DMS 273 (cell line): ENCODE results near the gene SLC43A3.
"Not testable (repeated sequence)": the region's sequence is repeated elsewhere in the genome, so short reads cannot be mapped to it uniquely, and the experiment has no call there.

Source experiments
- DNase-seq: peaks from one replicate; lab custom pipeline; 2025; ENCODE audit not compliant: unreplicated experiment; lab: John Stamatoyannopoulos, UW

Gene SLC43A3

DNA sequence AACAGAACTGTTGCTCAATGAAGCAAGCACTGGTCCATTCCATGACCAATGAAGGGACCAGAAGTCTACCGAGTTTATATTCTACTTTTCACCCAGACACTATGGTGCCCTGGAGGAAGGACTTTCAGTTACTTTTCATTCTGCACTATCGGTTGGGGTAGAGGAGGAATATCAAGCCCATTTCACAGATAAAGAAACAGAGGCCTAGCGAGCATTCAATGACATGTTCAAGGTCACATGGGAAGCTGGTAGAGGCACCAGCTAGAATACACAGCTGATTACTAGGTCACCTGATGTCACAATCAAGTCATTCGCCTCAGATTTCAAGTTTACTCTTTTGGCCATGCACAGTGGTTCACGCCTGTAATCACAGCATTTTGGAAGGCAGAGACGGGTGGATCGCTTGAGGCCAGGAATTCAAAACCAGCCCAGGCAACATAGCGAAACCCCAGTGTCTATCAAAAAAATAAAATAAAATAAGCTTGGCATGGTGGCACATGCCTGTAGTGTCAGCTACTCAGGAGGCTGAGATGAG, 18.9 kb downstream of the SLC43A3 start:
- no peak for DNase-seq

DNA sequence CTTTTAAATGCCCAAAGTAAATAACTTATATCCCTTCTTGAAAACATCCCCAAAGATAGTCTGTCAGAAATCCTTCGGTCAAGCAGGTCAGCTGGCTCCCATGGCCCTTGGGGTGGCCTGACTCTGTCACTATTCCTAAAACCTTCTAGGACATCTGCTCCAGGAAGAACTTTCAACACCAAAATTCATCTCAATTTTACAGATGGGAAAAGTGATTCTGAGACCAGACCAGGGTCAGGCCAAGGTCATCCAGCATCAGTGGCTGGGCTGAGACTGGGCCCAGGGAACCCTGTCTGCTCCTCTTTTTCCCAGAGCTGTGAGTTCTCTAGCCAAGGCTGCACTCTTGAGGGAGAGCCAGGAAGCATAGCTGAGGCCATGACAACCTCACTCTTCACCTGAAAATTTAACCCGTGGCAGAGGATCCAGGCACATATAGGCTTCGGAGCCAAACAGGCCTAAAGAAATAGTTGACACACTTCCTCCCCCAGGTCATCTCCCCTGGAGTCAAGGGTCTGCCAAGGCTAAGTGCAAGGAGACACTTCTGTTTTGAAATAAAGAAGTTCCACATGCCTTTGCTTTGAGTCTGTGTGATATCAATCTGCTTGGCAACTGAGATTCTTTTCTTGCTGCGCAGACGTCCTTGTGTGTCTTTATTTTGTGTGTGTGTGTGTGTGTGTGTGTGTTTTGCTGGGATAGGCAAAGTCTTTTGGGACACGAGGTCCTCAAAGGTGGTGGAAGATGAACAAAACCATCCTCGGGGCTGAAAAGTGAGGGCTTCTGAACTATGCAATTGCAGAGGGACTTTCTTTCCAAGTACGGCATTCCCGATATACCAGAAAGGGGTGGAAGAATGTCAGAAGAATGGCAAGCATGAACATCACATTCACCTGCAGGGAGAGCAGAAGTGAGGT, 19.7 kb downstream of the SLC43A3 start:
- no peak for DNase-seq

DNA sequence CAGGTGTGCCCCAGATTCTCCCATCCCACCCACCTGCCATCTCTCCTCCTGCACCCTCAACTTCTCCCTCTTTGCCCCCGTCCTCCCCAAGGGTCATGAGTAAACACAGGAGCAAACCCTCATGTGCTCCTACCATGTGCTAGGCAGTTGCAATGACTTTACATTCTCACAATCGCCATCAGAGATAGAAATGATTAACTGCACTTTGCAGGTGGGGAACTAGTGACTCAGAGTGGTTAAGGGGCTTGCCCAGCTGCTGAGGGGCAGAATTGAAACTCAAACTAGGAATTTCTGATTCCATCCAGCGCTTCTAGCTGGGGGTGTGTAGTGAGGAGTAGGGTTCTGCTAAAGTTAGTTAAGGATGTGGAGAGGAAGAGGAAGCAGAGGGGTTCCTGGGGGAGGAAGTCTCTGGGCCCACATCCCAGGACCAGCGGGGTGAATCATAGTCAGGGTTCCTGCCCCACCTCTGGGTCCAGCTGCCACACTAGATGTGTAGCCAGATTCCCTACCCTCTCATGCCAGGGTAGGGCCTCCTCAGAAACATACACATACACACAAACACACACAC, 20.5 kb downstream of the SLC43A3 start:
- DNase-seq, result no peak

DNA sequence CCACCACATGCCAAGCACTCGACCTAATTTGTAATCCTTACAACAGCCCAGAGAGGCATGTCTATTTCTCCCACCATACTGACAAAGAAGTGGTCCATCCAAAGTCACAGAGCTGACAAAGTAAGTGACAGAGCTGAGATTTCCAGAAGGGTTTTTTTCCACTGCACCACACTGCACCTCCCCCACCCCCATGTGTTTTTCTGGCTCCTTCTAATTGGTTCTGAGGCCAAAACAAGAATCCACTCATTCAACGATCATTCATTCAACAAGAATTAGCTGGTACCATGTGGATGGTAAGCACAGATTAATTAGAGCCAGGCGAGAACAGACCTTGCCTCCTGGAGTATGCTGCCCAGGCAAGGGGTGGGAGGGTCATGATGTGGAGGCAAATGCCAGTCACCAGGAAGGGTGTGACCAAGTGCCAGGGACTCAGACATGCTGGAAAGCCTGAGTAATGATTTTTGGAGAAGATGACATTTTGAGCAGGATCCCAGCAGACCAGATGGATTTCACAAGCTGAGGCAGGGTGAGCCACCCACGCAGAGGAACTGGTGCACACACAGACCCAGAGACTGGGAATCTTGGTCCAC, 21.6 kb downstream of the SLC43A3 start:
- no peak for DNase-seq

DNA sequence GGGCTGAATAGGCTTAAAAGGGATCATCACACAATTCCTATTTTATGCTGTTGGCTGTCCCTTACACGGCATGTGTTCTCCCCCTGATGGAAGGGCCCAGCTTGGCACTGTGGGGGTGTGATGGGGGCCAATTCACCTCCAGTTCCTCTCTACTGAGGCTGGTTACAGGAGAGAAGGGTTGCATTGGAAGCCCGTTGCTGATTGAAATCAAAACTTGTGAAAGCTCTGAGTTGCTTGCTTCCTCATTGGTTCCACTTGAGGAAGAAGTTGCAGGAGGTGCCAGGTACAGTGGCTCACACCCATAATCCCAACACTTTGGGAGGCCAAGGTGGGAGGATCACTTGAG, 23.1 kb downstream of the SLC43A3 start:
- DNase-seq, result no peak

DNA sequence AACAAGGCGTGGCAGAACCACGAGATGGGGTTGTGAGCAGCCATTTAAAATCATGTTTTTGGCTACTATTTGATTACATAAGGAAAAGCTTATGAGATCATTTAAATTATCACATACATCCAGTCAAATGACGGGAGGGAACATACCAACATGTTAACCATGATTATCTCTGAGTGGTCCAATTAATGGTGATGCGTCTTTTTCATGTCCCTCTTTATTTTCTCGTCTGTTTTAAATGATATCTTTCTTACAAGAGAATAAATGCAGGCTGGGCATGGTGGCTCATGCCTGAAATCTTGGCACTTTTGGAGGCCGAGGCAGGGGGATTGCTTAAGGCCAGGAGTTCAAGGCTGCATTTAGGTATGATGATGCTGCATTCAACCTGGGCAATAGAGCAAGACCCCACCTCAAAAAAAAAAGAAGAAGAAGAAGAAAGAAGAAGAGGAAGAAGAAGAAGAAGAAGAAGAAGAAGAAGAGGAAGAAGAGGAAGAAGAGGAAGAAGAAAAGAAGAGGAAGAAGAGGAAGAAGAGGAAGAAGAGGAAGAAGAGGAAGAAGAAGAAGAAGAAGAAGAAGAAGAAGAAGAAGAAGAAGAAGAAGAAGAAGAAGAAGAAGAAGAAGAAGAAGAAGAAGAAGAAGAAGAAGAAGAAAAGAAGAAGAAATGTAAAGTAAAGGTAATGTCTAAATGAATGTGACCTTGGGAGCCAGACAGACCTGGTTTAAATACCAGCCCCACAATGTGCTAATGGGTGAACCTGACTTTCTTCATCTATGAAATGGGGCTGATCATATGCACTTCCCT, 23.7 kb downstream of the SLC43A3 start:
- not testable (repeated sequence) for DNase-seq

DNA sequence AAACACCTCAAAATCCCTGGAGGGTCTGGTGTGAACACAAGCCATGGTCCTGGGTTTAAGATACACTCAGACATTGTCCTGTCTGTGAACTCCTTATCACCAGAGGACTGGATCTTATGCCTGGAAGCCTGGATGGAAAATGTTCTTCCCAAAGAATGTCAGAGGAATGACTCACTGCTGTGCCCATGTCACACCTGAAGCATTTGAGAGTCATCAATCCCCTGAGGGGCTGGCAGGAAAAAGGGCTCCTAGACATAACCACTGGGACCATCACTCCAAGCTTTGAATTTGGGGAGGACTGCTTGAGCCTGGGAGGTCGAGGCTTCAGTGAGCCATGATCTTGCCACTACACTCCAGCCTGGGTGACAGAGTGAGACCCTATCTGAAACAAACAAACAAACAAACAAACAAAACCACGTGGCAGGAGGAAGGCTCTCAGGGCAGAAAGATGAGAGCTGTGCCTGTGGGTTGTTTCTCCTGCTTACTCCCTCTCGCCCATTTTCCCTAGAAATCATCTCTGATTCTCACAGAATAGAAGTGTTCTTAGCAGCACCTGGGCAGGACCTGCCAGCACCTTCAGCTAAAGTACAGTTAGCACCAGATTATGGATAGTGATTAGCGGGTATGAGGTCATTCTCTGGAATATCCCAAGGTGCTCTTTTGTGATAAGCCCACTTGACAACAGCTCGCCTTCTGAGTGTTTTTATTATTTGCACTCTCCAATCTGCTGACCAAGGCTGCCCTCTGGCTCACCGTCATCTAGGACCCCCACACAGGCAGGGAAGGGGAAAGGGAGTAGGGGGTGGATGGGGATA, 24.5 kb downstream of the SLC43A3 start:
- DNase-seq, result no peak

DNA sequence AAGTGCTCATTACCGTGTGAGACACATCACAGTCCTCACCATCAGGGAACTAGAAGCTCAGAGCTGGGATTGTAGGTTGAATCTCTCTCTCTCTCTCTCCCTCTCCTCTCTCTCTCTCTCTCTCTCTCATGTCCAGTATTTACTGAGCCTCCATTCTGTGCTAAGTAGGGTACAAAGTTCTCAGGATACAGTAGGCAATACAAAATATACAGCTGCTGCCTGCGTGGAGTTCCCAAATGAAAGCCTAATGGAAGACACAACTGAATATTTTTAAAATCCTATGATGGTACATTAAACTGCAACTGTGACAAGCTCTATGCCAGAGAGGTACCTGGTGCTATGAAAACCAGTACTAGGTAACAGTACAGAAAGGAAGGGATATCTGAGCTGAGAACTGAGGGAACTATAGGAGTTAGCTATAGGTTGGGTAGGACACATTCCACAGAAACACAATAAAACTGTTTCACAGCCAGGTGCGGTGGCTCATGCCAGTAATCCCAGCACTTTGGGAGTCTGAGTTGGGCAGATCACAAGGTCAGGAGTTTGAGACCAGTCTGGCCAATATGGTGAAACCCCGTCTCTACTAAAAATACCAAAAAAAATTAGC, 26.8 kb downstream of the SLC43A3 start:
- DNase-seq, result no peak

DNA sequence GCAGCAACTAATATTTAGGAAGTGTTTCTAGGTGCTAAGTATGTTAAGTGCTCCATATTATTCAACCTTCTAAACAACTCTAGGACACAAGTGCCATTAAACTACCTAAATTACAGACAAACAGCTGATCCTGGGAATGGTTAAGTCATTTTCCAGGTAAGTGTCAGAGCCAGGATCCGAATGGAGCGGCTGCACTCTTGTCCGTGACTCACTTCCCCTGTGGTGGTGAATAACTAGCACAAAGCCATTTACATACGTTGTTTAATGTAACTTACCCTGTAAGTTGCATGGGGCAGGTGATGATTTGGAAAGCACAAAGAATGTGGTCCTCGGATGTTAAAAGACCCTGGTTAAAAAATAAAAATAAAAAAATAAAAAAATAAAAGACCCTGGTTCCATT, 27.7 kb downstream of the SLC43A3 start:
- no peak for DNase-seq

DNA sequence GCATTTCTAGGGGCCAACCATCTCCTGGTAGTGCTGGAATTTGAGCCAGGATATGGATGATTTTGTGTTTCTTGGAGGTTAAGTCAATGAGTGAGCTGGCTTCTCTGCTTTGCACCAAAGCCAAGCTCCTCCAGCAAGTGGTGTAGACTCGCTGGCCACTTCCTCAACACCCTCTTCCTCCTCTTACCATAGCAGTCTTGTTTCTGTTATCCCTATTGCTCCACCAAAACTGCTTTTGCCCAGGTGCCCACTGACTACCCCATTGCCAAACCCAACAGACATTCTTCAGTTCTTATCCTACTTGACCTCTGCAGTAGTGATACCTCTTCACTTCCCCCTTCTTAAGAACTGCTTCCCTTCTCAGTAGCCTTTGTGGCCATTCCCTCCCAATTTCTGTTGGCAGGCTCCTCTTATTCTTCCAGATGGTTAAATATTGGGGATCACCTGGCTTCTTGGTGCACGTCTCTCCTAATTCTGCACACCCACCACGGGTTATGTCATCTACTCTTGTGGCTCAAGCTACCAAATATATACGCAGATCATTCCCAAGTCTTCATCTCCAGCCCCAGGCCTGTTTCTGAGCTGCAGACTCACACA, 29.4 kb downstream of the SLC43A3 start:
- DNase-seq, result no peak

DNA sequence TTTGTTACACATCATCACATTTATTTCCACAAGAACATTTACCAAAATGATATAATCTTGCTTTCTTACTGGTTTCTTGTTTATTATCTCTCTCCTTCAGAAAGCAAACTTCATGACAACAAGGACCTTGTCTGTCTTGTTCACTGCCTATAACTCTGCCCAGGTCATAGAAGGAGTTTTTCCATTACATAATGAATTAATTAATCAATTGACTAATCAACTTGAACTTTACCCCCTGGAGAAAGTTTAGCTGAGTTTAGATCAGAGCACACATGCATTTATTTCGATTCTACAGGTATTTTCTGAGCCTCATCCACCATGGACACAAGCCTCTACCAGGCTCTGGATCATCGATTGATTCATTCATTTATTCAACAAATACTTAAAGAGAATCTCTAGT, 30.2 kb downstream of the SLC43A3 start:
- no peak for DNase-seq

DNA sequence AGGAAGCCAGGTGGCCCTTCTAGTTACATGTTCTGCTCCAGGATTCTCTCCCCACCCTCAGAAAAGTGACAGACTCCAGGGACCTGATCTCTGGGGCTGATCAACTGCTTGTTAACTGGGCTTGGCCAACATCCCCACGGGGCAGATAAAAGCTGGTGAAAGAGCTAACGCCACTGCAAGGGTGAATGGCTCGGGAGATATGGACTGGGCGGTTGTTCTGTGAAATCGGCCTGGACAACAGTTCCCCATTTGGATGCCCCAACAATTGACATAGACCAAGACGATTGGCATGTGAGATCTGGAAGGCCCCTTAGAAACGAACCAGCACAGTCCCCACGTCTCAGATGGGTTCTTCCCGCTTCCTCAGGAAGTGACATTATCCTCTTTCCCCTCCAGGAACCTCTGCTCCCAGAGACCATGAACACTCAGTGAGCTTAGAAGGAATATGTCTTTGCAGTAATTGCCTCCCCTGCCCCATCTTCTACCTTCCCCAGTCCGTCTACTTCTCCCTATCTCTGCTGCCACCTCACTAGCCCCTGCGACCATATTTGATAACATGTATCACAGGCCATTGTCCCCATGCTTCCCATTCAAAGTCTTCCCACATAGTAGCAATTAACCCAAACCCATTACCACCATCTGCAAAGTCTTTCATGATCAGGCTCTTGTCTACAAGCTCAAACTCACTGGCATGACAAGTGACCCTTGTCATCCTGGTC, 30.9 kb downstream of the SLC43A3 start:
- no peak for DNase-seq

DNA sequence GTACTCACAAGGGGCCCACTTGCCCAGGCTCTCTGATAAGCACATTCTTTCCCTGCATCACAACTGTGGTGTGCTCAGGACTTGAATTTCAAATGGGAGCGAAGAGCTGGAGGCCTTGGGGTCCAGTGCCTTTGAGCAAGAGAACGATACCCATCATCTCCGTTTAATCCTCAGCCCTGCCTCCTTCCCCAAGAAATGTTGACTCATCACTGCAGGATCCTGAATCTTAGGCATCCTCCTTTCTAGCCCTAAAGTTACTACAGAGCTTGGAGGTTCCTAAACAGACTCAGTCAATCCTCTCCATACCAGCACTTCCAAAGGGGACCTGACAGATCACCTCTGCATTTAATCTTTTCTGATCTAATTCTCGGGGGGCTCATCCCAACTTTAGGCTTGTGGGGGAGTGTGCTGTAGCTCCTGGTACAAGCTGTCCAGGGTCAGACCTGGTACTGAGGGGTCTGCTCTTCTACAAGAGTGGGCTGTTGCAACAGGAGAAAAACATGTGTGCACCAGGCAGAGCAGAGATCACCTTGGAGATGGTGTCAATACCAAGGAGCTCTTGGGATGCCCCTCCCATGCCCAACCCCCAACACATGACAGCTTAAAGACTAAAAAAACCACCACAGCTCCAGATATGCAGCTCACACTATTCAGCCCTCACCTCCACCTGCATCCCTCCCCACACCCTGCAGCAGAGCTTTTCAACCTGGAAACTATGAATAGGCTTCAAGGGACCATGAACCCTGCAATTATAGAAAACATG, 32.5 kb downstream of the SLC43A3 start:
- no peak for DNase-seq

DNA sequence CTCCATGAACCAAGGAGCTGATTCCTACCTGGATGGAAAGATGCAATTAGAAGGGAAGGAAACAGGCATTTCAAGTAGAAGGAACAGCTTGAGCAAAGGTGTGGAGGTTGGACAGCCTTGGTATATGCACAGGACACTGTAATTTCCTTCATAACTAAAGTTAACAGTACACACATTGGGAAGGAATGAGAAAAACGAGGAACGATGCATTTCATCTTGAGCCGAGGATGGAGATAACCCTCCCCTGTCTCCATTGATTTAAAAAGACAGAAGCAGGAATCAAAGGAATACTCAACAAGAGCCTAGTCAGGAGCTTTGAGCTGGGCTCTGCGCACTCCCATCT, 34.2 kb downstream of the SLC43A3 start:
- DNase-seq, result no peak

DNA sequence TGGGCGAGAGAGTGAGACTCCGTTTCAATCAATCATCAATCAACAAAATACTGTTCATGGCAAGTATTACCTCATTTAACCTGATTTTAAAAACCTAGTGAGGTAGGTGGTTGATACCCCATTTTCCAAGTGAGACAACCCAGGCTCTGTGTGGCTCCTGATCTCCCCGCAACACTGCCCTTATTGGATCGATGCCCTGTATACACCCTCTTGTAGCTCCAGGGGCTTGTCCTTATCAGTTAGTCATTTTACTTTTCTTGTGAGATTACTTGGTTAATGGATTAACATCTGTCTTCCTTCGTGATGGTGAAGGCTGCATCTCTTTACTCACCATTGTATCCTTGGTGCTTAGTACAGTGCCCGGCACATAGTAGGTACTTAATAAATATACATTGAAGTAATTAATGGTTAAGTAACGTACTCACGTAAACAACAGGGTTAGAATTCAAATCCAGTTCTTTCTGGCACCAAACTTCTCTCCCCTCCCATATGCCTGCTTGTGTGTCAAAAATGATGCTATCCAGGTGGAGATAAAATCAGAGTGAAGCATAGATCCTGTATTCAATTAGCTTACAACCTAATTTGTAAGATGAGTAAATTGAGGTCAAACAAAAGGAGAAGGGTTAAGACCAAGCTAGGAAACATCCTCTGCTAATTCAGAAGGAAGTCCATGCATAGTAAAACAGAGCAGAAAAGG, 34.7 kb downstream of the SLC43A3 start:
- DNase-seq, result no peak

DNA sequence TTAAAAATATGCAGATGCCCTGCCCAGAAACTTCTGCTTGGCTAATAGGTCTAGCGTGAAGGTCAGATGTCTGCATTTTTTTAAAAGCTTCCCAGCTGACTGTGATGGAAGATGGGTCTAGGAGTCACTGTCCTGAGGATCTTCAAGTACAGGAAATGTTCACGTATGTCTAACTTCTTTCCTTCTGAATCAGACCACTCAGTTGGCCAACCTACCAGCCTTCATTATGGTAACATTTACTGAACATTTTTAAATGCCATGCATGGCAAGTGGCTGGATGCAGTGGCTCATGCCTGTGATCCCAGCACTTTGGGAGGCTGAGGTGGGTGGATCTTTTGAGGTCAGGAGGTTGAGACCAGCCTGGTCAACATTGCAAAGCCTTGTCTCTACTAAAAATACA, 35.4 kb downstream of the SLC43A3 start:
- DNase-seq, result no peak

DNA sequence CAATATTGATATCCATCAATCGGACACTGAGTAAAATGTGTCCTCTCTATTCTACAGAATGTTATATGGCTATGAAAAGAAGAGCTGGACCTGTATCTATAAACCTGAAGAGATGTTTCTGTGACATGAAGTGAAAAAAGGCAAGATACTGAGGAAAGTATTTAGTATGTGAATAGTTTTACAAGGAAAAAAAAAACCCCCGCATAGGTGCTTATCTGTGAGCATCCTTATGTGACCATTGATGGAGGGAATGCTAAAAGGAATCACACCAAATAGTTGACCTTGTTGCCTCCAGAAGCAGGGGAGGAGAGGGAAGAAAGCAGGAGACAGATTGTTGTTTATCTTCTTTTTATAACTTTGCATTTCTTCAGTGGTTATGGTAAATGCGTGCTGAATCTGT, 35.8 kb downstream of the SLC43A3 start:
- no peak for DNase-seq

DNA sequence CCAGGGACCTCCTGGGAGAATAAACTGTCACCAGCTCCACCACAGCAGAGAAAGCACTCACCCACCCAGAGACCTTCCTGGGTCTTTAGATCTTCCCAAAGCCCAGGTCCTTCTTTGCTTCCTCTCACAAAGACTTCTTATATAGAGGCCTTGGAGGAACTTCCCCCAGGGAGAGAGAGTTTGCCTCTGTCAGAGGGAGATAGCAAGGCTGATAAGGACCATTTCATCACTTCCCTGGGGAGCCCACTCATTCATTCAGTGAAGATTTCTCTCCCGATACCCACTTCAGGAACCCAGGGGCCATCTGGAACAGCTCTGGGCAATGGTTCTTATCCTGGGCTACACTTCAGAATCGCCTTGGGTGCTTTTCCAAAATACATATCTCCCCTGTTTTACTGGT, 36.4 kb downstream of the SLC43A3 start, which contains the start of gene PRG2:
PRG2 (minus strand) TSS at position 116 of the 400 bp plus-strand sequence. CDS start 706 bp downstream, outside the sequence.
- DNase-seq, result no peak
